T-cell (primary cell): Measurements from ENCODE around the gene PDLIM4. TPM values are rescaled to one million over a fixed set of nuclear protein-coding genes. Genes with fewer than 3 reads are reported as not detected.

Source experiments
- ATAC-seq, 4 experiments: fragments of 200-7000 bp in 3 of 4; fragments of 150-1000 bp in 1 of 4; cut with Tn5 transposase; replicated peaks in 1 of 4; 1 replicate in 3 of 4; 2 replicates in 1 of 4; pipeline ENCODE4 v1.10.0; 2021; ENCODE audit warnings: moderate library complexity in 3 of 4, mild to moderate bottlenecking in 2 of 4, moderate number of reproducible peaks in 1 of 4
- CTCF ChIA-PET, 2 donors: fragments of 300-600 bp; sonication (Branson Sonifier 250); formaldehyde crosslinking; loops; one replicate each; lab custom pipeline; 2022; ENCODE audit warnings: antibody characterized with exemption in 2 of 2; lab: Charles Lee
- POLR2A ChIA-PET, 2 donors: fragments of 300-600 bp; sonication (Branson Sonifier 250); formaldehyde crosslinking; loops; one replicate each; lab custom pipeline; 2022; ENCODE audit warnings: antibody characterized with exemption in 2 of 2; lab: Charles Lee
- DNase-seq, 35 experiments: peaks; one replicate each; pipeline versions ENCODE4 v3.0.0 to v3.0.0-alpha.2; 2013 to 2023
- H3K27ac ChIP-seq: one replicate; pipeline ENCODE4 v1.5.1; 2013; ENCODE audit warnings: low read length
- H3K27me3 ChIP-seq, 2 experiments: replicated peaks in 1 of 2; 1 replicate in 1 of 2; 2 replicates in 1 of 2; pipeline versions ENCODE4 v1.6.1 to v1.7.0; 2013; ENCODE audit warnings: low read length in 1 of 2, mixed read lengths in 1 of 2; ENCODE audit not compliant: control insufficient read depth in 2 of 2, insufficient read depth in 2 of 2; ENCODE audit errors: extremely low read depth in 1 of 2
- H3K36me3 ChIP-seq, 2 donors: 1 replicate in 1 of 2; 2 replicates in 1 of 2; pipeline versions ENCODE4 v1.6.1 to v1.7.0; 2013; ENCODE audit warnings: low read length in 1 of 2; ENCODE audit not compliant: control insufficient read depth in 2 of 2, insufficient read depth in 1 of 2; ENCODE audit errors: extremely low read depth in 1 of 2
- H3K4me1 ChIP-seq, 2 experiments: 1 replicate in 1 of 2; 2 replicates in 1 of 2; pipeline versions ENCODE4 v1.6.1 to v1.7.0; 2013; ENCODE audit warnings: low read length in 2 of 2, mixed read lengths in 1 of 2; ENCODE audit not compliant: insufficient read depth in 2 of 2, control insufficient read depth in 1 of 2; ENCODE audit errors: extremely low read depth in 1 of 2
- H3K4me3 ChIP-seq, 2 donors: 1 replicate in 1 of 2; 2 replicates in 1 of 2; pipeline versions ENCODE4 v1.5.1 to v1.7.0; 2013; ENCODE audit warnings: mild to moderate bottlenecking in 2 of 2, low read length in 1 of 2, moderate library complexity in 1 of 2; ENCODE audit not compliant: control insufficient read depth in 1 of 2; ENCODE audit errors: extremely low read depth in 1 of 2
- H3K9me3 ChIP-seq: 2 replicates; pipeline ENCODE4 v1.7.0; 2013
- H3K27ac Mint-ChIP-seq, 2 donors: one replicate each; pipeline ENCODE4 v1.8.0; 2020 to 2021; ENCODE audit warnings: mild to moderate bottlenecking in 2 of 2, mixed read lengths in 2 of 2
- H3K27me3 Mint-ChIP-seq, 2 donors: one replicate each; pipeline ENCODE4 v1.8.0; 2021 to 2022; ENCODE audit warnings: mixed read lengths in 2 of 2
- H3K36me3 Mint-ChIP-seq: one replicate; pipeline ENCODE4 v1.8.0; 2021; ENCODE audit warnings: mixed read lengths
- H3K4me1 Mint-ChIP-seq, 3 donors: one replicate each; pipeline ENCODE4 v1.8.0; 2020 to 2022; ENCODE audit warnings: mixed read lengths in 3 of 3, mild to moderate bottlenecking in 1 of 3
- H3K4me3 Mint-ChIP-seq, 3 donors: one replicate each; pipeline ENCODE4 v1.8.0; 2020 to 2022; ENCODE audit warnings: mild to moderate bottlenecking in 3 of 3, mixed read lengths in 3 of 3, moderate library complexity in 3 of 3
- H3K9me3 Mint-ChIP-seq, 3 donors: one replicate each; pipeline ENCODE4 v1.8.0; 2020 to 2022; ENCODE audit warnings: mixed read lengths in 3 of 3
- WGBS: methylation state at CpG from one replicate; pipeline ENCODE4 v1.1.5; 2013; ENCODE audit warnings: missing lambda C conversion rate; ENCODE audit not compliant: insufficient coverage; 5-methylcytosine and 5-hydroxymethylcytosine counted together
- total RNA-seq, 35 experiments: library from RNA in 6 of 35; stranded (reverse) in 6 of 35; fragments of 120-200 nt in 1 of 35; gene quantifications; one replicate each; pipeline versions ENCODE4 v1.2.1 to v1.2.4 and lab custom pipeline; 2013 to 2026

PDLIM4 gene
- total RNA-seq, 5 donors from 2014 or later (not counting 1 experiment from before 2014, with no cell fraction given): not detected

DNA sequence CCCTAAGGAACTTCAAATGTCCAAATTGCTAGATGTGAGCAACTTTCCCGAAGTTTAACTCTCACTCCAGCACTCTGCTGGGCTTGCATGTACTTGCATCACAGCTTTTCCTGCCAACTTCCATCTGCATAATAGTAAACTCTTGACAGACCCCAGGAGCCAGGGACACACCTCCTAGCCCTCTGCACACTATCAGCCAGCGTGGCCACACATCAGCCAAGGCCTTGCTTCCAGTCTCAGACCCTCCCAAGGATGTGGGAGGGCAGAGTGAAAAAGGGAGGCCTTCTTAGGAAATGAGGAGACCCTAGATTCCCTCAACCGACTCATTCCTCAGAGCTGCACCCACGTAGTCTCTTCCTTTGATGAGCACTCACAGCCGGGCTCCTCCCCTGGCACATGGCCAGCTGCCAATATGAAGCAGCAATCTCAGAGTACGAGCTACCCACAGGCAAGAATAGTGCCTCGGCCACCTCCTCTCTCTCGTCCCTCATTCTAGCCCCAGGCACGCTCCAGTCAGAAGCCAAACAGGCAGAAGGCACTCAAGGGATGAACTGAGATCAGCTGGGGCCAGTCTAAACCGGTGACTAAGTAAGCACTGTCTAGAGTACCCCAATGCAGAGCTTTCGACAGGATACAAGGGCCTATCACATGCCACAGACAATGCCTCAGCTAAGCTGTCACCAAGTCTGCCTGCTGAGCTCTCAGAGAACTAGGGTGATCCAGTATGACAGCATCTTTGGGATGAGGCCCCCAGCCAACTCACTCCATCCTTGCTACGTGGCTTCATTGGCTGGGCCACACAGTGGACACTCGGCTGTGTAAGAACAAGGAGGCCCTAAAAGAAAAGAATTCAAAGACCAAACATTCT, 32.1 kb upstream of the PDLIM4 start:
- WGBS: 50% methylated on average over 9 of the region's 13 CpGs
- Histone ChIP-seq H3K27me3 (peaks cover 3 to 32% of the 10 kb centered on the region in 2 experiments), H3K27ac (no peak overlapping the region), H3K4me1 (peaks cover 0 to 15% of the 10 kb centered on the region in 2 experiments), H3K9me3 (no peaks in the 10 kb centered on the region), H3K4me3 (no peak overlapping the region), H3K36me3 (no peaks in the 10 kb centered on the region)
- no peaks in the 10 kb centered on the region for H3K9me3 Mint-ChIP-seq
- no peaks in the 10 kb centered on the region for H3K36me3 Mint-ChIP-seq
- H3K27ac Mint-ChIP-seq: no peak overlapping the region
- peaks cover 24 to 28% of the 10 kb centered on the region in 2 donors for H3K27me3 Mint-ChIP-seq
- peak overlapping the region in 2 of 3 donors; percentile 13 to 74 for H3K4me3 Mint-ChIP-seq
- peaks cover 16 to 28% (median 16%) of the 10 kb centered on the region in 3 donors for H3K4me1 Mint-ChIP-seq
- POLR2A ChIA-PET: no interaction called here
- peak in 3 of 4 experiments; percentile 33 to 61 (median 56) for ATAC-seq
- peak in 22 of 35 experiments; percentile 5 to 41 (median 23) for DNase-seq
- CTCF ChIA-PET: no interaction called here

DNA sequence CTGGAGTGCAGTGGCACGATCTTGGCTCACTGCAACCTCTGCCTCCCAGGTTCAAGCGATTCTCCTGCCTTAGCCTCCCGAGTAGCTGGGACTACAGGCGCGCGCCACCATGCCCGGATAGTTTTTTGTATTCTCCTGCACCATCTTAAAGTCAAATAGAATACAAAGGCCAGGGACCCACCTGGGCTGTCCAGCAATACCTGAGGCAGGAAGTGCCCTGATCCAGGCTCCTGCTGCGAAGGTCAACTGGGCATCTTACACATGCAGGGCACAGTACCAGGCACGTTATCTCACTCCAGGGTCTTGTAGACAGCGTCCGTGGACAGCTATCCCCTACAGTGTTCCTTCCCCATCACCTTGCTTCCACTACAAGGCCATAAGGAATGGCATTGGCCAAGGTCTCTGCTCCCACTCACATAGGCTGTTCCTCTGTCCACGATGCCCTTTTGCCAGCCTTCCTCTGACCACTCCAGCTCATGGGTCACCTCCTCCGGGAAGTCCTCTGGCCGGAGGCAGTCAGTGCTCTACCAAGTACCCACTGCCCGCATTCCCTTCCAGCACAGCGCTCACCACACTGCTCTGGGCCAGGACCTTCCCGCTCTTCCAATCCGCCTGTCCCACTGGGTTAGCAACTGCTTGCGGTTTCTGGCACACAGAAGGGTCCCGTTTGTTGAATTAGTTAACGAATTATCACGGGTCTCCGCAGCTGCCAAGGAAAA, 30.8 kb upstream of the PDLIM4 start:
- no peak overlapping the region for H3K27ac ChIP-seq
- ATAC-seq (no peak), DNase-seq (no peak)
- no peaks in the 10 kb centered on the region for H3K9me3 ChIP-seq
- Mint-ChIP-seq H3K4me3 (peak overlapping the region; percentile 32 to 74 (median 50)), H3K27ac (no peak overlapping the region), H3K36me3 (no peaks in the 10 kb centered on the region), H3K27me3 (peaks cover 29 to 33% of the 10 kb centered on the region in 2 donors), H3K4me1 (peaks cover 16 to 36% (median 16%) of the 10 kb centered on the region in 3 donors), H3K9me3 (no peaks in the 10 kb centered on the region)
- H3K4me1 ChIP-seq: peaks cover 0 to 15% of the 10 kb centered on the region in 2 experiments
- WGBS: 83% methylated on average over 22 of the region's 23 CpGs
- H3K36me3 ChIP-seq: no peaks in the 10 kb centered on the region
- peaks cover 3 to 32% of the 10 kb centered on the region in 2 experiments for H3K27me3 ChIP-seq
- ChIA-PET POLR2A (no interaction called here), CTCF (no interaction called here)
- H3K4me3 ChIP-seq: peak overlapping the region in 1 of 2 donors; percentile 52

GRCh38 chr5:132227235-132227484, 30.3 kb upstream of the PDLIM4 start:
- POLR2A ChIA-PET: no interaction called here
- no peak for DNase-seq

DNA sequence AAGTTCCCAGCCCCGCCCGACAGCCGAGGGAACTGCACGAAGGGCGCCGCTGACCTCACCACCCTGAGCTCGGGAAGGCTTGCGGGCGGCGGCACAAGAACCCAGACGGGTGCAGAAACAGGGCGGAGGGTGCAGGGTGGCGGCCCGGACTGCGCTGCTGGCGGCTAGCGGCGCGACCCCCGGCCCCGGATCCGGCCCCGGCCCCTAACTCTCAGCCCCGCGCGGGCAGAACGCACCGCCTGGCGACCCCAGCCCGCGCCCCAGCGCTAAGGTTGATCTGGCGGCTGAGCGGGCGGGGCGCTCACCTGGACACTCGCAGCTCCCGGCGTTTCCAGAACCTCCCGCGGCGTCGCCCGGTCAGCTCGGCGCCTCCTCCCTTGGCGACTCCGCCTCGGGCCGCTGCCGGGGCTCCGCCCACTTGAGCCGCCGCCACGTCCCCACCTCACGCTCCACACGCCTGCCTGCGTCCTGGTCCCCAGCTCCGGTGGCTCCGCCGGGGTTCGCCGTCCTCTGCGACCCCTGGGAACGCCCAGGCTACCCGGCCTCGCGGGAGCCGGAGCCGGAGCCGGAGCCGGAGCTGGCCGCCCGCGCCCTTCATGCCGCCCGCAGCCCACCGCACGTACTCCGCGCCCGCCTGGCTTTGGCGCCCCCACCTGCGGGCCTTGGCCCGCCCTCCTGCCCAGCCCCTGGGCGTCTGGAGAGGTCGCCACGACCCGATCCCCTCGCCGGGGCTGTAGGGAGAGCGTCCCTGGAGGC, 29.8 kb upstream of the PDLIM4 start, which contains the start of gene P4HA2:
TSS of gene P4HA2 (minus strand) at position 369 of the 756 bp plus-strand sequence. CDS start 9,227 bp downstream, outside the sequence.
- peaks cover 0 to 15% of the 10 kb centered on the region in 2 experiments for H3K4me1 ChIP-seq
- H3K27me3 ChIP-seq: peaks cover 3 to 32% of the 10 kb centered on the region in 2 experiments
- H3K36me3 Mint-ChIP-seq: no peaks in the 10 kb centered on the region
- no peaks in the 10 kb centered on the region for H3K9me3 ChIP-seq
- H3K9me3 Mint-ChIP-seq: no peaks in the 10 kb centered on the region
- DNase-seq (peak in 11 of 35 experiments; percentile 4 to 20 (median 15)), ATAC-seq (peak; percentile 41 to 61 (median 44))
- H3K4me3 ChIP-seq: peak within 1 kb of the TSS; percentile 23 to 52
- POLR2A ChIA-PET: no interaction called here
- no peak within 1 kb of the TSS for H3K27ac Mint-ChIP-seq
- H3K4me3 Mint-ChIP-seq: peak within 1 kb of the TSS; percentile 32 to 74 (median 50)
- H3K36me3 ChIP-seq: no peaks in the 10 kb centered on the region
- 3% methylated on average over 92 of the region's 92 CpGs for WGBS
- H3K27ac ChIP-seq: no peak within 1 kb of the TSS
- CTCF ChIA-PET: no interaction called here
- peaks cover 29 to 33% of the 10 kb centered on the region in 2 donors for H3K27me3 Mint-ChIP-seq
- peaks cover 16 to 34% (median 16%) of the 10 kb centered on the region in 3 donors for H3K4me1 Mint-ChIP-seq

More at GRCh38 chr5:132227235-132227484, 30.3 kb upstream of the PDLIM4 start:
- peaks cover 29 to 33% of the 10 kb centered on the region in 2 donors for H3K27me3 Mint-ChIP-seq
- Histone ChIP-seq H3K4me3 (peak overlapping the region; percentile 23 to 52), H3K27me3 (peaks cover 3 to 32% of the 10 kb centered on the region in 2 experiments), H3K4me1 (peaks cover 0 to 15% of the 10 kb centered on the region in 2 experiments), H3K9me3 (no peaks in the 10 kb centered on the region), H3K27ac (no peak overlapping the region), H3K36me3 (no peaks in the 10 kb centered on the region)
- peak overlapping the region in 1 of 3 donors; percentile 74 for H3K4me3 Mint-ChIP-seq
- no peak overlapping the region for H3K27ac Mint-ChIP-seq
- no peaks in the 10 kb centered on the region for H3K9me3 Mint-ChIP-seq
- peaks cover 16 to 36% (median 16%) of the 10 kb centered on the region in 3 donors for H3K4me1 Mint-ChIP-seq
- no peaks in the 10 kb centered on the region for H3K36me3 Mint-ChIP-seq
- 9% methylated on average over 13 of the region's 13 CpGs for WGBS
- CTCF ChIA-PET: no interaction called here
- no peak for ATAC-seq

DNA sequence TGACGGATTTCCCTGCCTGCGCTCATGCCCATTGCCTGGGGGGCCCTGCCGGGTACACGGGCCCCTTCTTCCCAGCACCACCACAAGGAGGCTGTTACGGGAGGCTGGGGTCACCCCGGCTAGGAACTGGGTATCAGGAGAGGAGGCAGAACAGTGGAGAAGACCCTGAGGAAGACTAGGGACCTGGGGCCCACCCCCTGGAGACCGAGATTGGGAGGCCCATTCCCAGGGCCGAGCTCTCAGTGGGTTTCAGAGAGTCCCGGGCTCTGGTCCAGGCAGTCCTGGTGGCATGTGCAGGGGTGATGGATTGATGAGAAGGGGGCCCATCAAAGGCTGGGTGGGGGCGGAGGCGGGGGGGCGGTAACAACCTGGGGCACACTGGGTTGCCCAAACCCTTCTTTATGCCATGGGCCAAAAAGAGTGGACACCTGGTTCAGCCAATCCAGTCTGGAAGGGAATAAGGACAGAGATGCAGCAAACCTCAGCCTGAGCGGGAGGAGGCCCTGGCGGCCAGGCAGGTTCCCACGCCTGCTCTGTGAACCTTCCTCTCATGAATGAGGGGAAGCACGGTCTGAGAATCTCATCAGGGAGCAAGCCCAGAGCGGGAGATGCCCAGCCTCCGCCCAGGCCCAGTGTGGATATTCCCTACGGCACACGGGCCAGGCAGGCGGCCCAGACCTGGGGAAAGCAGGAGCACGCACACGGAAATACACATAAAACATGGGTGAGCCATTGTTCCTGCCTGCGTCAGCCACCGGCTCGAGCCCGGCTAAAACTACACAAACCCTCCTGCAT, 29.1 kb upstream of the PDLIM4 start:
- H3K36me3 ChIP-seq: no peaks in the 10 kb centered on the region
- CTCF ChIA-PET: interaction anchor here in 1 of 2 donors (1.2 kb wide), 1 partner anchor 10 kb away, joined by 4 read pairs; no protein-coding TSS in a partner anchor
- ATAC-seq (no peak), DNase-seq (no peak)
- peaks cover 16 to 34% (median 16%) of the 10 kb centered on the region in 3 donors for H3K4me1 Mint-ChIP-seq
- peaks cover 29 to 33% of the 10 kb centered on the region in 2 donors for H3K27me3 Mint-ChIP-seq
- H3K27me3 ChIP-seq: peaks cover 3 to 32% of the 10 kb centered on the region in 2 experiments
- H3K27ac ChIP-seq: no peak overlapping the region
- H3K4me1 ChIP-seq: peaks cover 0 to 15% of the 10 kb centered on the region in 2 experiments
- peak overlapping the region in 2 of 3 donors; percentile 71 to 74 for H3K4me3 Mint-ChIP-seq
- POLR2A ChIA-PET: no interaction called here
- H3K9me3 Mint-ChIP-seq: no peaks in the 10 kb centered on the region
- 95% methylated on average over 19 of the region's 27 CpGs for WGBS
- H3K36me3 Mint-ChIP-seq: no peaks in the 10 kb centered on the region
- no peaks in the 10 kb centered on the region for H3K9me3 ChIP-seq
- H3K27ac Mint-ChIP-seq: no peak overlapping the region
- H3K4me3 ChIP-seq: peak overlapping the region; percentile 7 to 52
